NCI-H345 treated with DMSO at 0.1 percent for 48 hours (cell line): ENCODE data around the gene TBC1D10A.

Experiments used
- DNase-seq: peaks from one replicate; lab custom pipeline; 2025; ENCODE audit not compliant: unreplicated experiment; lab: John Stamatoyannopoulos, UW

The TBC1D10A gene, protein sequence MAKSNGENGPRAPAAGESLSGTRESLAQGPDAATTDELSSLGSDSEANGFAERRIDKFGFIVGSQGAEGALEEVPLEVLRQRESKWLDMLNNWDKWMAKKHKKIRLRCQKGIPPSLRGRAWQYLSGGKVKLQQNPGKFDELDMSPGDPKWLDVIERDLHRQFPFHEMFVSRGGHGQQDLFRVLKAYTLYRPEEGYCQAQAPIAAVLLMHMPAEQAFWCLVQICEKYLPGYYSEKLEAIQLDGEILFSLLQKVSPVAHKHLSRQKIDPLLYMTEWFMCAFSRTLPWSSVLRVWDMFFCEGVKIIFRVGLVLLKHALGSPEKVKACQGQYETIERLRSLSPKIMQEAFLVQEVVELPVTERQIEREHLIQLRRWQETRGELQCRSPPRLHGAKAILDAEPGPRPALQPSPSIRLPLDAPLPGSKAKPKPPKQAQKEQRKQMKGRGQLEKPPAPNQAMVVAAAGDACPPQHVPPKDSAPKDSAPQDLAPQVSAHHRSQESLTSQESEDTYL

DNA sequence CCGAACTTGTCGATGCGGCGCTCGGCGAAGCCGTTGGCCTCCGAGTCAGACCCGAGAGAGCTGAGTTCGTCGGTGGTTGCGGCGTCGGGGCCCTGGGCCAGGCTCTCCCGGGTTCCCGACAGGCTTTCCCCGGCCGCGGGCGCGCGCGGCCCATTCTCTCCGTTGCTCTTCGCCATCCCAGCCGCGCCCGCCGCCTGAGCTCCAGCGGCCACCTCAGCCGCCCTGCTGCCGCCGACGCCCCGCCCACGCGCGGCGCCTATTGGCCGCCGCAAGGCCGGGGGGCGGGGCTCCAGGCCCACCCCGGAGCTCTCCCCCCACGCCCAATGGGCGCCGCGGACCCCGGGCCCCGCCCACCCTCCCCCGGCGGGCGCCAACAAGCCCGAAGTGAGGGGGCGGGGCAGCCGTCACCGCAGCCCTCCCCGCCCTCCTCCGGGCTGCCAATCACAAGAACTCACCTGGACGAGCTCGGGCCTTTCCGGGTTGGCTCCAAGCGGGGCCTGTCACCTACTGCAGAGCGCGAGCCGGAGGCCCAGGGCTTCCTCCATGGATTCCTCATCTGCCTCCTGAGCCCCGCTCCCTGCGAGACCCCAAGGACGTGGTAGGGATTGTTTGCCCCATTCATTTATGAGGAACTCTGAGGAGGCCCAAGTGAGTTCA, at the start of gene TBC1D10A:
Gene TBC1D10A (minus strand): TSS at position 236 of the 657 bp plus-strand sequence. CDS start 60 bp downstream, at position 176.
- peak; percentile 79 for DNase-seq

DNA sequence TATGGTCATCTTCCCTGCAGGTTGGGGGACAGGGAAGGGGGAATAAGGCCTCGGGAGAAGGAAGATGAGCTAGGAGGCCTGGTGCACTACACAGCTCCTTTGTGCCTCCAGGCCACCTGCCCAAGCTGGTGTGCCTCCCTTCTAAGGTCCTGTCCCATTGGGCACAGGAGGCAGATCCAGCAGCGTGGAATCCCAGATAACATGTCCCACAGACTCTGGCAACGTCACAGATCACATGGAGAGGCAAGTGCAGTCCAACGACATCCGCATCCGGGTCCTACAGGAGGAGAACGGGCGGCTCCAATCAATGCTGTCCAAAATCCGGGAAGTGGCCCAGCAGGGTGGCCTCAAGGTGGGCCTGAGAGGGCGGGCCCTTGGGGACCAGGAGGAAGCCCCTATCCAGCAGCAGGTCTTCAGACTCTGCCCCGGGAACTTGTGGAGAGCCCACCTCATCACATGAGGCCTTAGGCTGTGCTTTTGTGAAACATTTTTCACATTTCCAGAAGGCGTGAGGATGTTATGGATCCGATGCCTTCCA, 48.6 kb upstream of the TBC1D10A start:
- DNase-seq, result no peak

DNA sequence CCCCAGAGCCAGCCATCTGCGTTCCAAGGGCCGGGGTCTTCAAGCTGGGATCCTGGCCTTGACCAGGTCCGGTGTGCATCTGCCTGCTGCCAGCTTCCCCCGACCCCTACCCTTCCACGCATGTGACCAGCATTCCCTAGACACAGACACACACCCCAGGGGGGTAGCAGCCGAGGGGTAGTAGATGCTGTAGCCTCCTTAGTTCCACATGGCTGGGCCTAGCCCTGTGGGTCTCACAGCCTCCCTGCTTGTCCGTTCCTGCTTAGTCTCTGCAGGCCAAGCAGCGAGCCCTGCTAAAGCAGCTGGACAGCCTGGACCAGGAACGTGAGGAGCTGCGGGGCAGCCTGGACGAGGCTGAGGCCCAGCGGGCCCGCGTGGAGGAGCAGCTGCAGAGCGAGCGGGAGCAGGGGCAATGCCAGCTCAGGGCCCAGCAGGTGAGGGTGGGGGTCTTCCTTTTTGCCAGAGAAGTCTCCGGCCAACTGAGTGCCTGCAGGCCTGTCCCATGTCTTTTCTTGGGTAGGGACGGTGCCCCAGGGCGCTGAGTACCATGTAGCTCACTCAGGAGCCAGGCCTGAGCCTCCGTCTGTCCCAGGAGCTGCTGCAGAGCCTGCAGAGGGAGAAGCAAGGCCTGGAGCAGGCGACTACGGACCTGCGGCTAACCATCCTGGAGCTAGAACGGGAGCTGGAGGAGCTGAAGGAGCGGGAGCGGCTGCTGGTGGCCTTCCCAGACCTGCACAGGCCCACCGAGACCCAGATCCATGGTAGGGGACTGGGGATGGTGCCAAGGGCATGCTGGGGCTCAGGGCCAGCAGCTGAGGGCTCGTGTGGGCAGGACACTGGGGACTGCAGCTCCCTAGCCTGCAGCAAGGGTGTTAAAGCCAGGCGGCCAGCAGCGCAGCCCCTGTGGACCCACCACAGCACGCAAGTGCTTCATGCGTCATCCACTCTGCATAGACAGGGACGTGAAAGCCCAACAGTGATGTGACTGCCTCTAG, 46.9 kb upstream of the TBC1D10A start:
- DNase-seq, result no peak

DNA sequence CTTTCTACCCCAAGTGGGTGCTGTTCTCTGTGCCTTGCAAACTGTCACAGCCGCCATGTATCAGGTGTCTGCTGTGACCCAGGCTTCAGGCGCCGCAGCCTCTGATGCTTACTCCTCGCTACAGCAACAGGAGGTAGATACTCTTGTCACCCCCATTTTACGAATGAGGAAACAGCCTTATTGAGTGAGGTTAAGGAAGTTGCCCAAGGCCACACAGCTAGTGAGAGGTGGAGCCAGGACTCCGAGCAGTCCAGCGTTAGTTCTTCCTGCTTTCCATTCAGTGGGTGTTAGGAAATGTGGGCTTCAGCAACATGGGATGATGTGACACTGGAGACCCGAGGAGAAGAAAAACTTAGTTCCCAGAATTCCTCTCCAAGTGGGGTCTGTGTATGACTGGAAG, 46.2 kb upstream of the TBC1D10A start:
- DNase-seq, result no peak

DNA sequence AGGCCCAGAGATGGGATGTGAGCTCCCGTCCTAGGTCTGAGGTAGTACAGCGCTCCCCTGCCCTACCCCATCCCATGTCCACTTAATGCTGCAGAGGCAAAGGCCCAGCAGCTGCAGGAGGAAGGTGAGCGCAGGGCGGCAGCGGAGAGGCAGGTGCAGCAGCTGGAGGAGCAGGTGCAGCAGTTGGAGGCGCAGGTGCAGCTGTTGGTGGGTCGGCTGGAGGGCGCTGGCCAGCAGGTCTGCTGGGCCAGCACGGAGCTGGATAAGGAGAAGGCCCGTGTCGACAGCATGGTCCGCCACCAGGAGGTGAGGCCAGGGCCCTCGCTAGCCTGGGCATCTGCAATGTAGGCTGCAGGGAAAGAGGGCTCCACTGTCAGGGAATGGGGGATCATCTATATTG, 45.2 kb upstream of the TBC1D10A start:
- DNase-seq, result no peak

DNA sequence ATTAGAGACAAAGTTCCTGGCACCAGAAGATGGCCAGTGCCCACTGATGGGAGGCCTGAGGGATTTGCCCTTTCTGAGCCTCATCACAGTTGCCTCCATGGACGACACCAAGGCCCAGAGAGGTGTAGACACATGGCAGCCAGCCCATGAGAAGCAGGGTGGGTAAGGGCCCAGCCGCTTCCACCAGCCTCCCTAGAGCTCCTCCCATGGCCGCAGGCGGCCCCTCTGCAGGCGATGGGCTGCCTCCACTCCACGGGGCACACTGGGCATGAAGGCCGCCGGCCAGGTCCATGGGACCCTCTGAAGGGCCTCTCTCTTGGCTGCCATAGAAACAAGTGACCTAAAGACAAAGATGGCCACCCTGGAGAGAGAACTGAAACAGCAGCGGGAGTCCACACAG, 44.6 kb upstream of the TBC1D10A start:
- DNase-seq, result no peak

DNA sequence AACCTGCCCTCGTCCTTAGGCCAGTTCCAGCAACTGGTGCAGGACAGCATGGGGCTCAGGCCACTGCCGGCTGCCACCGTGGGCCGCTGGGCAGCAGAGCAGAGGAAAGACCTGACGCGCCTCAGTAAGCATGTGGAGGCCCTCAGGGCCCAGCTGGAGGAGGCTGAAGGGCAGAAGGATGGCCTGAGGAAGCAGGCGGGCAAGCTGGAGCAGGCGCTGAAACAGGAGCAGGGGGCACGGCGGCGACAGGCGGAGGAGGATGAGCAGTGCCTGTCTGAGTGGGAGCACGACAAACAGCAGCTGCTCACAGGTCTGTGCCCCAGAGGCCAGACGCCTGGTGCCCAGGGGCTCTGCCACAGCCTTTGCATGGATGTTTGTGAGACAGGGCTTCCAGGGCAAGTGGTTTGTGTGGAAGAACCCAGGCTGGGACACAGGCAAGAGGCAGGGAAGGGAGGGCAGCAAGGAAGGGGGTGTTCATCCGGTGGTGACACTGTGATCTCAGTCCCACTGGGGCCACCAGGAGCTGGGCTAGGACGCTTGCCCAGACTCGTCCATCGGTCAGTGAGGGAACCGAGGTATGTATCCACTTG, 44.0 kb upstream of the TBC1D10A start:
- no peak for DNase-seq

DNA sequence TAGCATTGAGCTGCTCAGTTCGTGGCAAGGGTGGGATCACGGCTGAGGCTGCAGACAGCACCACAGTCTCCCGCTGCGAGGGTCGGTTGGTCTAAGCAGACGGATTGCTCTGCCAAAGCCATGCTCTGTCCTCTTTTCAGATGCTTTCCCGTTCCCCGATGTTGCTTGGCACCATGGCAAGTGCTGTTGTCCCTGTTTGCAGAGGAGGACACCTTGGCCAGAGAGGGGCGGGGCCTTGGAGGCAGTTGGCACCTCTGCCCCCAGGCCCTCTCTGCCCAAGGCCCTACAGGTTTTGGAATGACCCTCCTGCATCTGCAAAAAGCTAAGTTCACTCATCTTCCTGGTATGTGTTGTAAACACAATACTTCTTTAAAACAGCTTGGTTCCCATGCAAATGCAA, 41.7 kb upstream of the TBC1D10A start:
- DNase-seq, result no peak

DNA sequence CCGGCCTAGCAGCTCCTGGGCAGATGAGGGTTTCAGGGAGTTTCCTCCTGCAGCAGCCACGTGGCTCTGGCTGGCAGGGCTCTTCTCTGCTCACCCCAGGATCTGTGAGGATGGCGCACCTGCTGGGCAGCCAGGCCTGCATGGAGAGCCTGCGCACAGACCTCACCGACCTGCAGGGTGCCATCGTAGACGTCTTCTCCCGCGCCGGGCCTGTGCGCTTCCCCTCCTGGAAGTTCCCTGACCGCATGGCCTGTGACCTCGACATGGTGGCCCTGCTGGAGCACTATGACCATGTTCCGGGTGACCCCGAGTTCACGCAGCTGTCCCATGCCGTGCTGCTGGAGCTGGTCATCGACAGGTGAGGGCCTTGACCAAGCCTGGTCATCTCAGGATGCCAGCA, 39.1 kb upstream of the TBC1D10A start:
- DNase-seq, result no peak

DNA sequence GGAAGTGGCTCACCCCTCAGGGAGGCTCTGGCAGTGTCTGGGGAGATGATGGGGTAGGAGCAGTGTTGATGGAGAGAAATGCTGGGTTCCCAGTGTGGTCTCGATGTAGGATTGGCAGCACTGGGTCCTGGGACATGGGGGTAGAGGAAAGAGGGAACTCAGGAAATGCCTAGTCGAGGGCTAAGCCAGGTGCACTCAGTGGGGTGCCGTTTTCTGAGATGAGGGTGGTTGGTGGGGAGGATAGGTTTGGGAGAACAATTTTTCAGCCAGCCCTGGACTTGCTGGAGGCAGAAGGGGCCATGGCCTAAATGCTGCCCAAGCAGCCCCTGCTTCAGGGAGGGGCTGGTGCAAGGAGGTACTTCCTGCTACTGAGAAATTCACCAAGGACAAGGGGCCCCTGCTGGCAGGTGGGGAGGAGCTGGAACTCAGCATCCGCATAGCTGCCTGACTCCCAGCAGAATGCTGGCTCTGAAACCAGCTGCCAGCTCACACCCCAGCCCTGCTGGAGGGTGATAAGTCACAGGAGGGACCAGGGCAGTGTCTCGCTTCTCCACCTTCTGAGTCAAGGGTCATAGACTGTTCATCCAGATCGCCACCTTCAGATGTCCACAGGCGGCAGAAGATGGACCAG, 36.0 kb upstream of the TBC1D10A start:
- DNase-seq, result no peak

DNA sequence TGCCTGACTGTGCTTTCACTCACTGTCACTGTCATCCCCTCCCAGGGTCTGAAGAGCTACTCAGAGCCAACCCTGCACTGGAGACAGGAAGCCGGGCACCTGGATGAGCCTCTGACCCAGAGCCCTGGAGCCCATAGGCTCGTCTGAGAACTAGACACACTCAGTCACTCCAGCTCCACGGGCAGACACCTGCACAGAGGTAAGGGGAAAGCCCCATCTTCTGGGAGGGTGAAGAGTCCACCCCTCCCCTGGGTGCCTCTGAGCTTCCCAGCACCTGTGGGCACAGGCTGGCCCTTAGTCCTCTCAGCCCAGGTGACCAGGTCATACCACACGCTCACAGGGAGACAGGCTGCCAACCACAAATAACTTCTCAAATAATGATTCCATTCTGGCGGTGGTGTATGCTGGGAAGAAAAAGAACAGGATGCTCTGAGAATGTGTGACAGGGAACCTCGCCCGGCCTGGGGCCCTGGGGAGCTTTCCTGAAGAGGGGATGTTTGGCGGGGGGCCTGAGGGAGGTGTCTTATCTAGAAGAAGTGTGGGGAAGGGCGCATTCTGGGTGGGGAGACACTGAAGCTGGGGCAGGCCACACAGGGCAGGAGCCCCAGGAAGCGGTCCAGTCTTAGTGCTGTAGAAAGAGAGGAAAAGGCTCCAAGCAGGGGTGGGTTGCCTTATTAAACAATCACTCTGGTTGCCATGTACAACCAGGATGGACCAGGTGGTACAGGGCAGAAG, 35.3 kb upstream of the TBC1D10A start:
- no peak for DNase-seq

DNA sequence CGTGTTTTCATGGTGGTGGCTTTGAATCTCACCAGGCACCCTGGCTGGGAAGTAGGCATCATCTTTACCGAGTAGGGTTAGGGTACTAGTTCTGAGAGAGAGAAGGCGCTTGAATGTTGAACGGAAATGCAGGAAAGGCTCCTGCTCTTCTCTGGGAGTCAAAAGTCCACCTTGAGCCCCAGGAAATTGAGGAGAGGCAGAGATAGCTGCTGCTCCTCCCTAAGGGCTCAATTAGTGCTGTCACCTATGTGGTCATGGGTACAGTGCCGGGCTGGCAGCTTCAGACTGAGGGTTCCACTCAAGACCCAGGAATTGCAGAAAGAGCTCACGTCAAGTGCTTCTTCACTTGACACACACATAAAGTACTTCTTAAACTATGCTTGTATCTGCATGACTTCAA, 31.8 kb upstream of the TBC1D10A start:
- no peak for DNase-seq

DNA sequence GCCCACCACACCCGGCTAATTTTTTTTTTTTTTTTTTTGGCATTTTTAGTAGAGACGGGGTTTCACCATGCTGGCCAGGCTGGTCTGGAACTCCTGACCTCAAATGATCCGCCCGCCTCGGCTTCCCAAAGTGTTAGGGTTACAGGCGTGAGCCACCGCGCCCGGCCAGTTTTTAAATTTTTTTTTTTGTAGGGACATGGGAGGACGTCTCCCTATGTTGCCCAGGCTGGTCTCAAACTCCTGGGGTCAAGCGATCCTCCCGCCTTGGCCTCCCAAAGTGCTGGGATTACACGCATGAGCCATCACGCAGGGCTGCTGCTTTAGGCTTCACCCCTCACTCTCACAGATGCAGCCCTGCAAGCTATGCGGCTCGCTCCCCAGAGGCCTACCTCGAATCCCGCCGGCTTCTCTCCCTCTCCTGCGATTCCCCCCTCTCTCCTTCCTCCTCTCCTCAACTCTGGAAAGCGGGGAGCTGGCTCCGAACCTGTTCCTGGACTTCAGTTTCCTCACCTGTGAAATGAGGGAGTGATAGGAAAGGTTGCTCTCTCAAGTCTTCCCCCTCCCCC, 31.0 kb upstream of the TBC1D10A start:
- no peak for DNase-seq

DNA sequence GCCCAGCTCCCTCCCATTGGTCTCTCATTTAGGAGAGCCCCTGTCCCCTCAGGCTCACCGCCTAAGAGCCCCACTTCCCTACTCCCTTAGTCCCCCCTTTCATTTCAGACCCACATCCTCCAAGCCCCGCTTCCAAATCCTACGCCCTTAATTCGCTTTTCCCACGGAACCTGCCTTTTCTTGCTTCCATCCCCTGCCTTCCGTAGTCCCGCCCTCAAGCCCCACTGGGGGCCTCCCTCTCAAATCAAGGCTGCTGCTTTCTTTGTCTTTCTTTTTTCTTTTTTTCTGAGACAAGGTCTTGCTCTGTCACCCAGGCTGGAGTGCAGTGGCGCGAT, 30.5 kb upstream of the TBC1D10A start:
- peak; percentile 29 for DNase-seq

DNA sequence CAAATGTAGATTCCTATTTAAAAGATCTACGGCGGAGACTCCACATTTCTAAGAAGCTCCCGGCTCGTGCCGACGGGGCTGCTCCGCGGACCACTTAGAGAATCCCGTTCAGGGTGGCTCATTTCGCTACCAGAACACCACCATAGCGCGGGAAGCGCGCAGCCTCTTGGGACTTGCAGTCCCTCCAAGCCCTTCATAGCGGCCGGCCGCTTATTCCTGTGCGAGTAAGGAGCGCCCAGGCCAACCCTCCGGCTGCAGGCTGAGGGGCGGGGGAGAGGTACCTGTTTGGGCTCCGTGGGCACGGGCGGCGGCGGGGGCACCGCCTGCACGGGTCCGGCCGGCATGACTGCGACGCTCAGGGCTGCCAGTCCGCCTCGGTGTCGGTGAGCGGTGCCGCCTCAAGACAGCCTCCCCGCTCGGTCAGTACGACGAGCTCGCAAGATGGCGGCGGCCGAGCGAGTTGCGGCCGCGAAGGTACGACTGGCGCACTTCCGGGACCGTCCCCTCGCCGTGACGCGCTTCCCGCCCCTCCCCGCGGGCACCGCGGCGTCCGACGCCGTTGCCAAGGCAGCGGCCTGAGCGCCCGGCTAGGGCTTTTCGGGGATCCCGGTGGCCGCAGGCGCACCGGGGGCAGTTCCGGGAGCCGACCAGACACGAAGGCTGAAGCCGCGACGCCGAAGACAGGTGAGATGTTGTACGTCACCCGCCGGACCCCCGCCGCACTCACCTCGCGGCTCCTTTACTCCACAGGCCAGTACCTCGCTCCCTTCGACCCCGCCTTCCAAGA, 29.9 kb upstream of the TBC1D10A start, which contains the start of the genes CCDC157 and SF3A1:
Gene CCDC157 (plus strand): TSS at position 559 of the 787 bp plus-strand sequence. CDS start 8,994 bp downstream, outside the sequence.
Gene SF3A1 (minus strand): TSS at position 446 of the 787 bp plus-strand sequence. CDS start 102 bp downstream, at position 344.
- DNase-seq, result peak; percentile 63

DNA sequence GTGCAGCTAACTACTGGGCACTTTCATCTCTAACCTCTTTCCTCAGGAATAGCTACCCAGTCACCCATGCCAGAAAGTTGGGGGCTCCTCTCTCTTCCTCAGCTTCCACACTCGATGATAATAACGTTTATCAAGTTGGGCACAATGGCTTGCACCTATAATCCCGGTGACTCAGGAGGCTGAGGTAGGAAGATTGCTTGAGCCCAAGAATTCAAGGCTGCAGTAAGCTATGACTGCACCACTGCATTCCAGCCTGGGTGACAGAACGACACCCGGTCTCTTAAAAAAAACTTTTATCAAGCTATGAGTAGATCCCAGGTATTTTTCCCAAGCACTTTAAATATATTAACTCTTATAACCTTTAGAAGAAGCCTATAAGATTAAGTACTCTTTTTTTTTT, 27.9 kb upstream of the TBC1D10A start:
- DNase-seq, result no peak

DNA sequence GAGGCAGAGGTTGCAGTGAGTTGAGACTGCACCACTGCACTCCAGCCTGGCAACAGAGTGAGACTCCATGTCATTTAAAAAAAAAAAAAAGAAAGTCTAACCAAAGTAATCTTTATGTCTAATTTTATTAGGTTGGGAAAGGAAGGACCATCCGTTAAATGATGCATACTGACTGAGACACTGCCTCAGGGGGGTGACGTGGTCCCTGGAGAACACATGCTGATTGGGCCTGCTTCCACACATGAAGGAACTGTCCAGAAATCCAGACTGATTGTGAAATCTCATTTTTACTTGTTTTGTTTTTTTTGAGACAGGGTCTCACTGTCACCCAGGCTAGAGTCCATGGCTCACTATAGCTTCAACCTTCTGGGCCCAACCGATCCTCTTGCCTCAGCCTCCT, 24.5 kb upstream of the TBC1D10A start:
- DNase-seq, result no peak

DNA sequence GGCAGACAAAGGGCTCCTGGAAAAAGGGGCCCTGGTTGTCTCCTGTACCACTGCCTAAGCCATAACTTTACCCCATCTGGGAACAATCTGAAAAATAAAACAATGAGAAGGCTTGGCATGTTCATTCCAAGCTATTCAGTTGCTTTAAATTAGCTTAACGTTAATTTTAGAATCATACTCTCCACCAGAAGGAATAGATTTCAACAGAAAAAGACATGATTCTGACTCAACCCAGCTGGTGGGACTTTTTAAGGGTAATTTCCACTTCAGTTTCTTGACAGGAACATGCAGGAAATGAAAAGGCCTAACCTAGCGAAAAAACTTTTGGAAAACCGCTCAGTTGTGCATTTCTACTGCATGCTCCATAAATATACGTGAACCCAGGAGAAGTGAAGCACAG, 22.1 kb upstream of the TBC1D10A start:
- no peak for DNase-seq
